NCI-H526 treated with DMSO at 0.1 percent for 48 hours (cell line): ENCODE data around the gene EFNB2.

Source experiments
- DNase-seq: peaks from one replicate; lab custom pipeline; 2025; lab: John Stamatoyannopoulos, UW

Gene EFNB2, protein sequence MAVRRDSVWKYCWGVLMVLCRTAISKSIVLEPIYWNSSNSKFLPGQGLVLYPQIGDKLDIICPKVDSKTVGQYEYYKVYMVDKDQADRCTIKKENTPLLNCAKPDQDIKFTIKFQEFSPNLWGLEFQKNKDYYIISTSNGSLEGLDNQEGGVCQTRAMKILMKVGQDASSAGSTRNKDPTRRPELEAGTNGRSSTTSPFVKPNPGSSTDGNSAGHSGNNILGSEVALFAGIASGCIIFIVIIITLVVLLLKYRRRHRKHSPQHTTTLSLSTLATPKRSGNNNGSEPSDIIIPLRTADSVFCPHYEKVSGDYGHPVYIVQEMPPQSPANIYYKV

DNA sequence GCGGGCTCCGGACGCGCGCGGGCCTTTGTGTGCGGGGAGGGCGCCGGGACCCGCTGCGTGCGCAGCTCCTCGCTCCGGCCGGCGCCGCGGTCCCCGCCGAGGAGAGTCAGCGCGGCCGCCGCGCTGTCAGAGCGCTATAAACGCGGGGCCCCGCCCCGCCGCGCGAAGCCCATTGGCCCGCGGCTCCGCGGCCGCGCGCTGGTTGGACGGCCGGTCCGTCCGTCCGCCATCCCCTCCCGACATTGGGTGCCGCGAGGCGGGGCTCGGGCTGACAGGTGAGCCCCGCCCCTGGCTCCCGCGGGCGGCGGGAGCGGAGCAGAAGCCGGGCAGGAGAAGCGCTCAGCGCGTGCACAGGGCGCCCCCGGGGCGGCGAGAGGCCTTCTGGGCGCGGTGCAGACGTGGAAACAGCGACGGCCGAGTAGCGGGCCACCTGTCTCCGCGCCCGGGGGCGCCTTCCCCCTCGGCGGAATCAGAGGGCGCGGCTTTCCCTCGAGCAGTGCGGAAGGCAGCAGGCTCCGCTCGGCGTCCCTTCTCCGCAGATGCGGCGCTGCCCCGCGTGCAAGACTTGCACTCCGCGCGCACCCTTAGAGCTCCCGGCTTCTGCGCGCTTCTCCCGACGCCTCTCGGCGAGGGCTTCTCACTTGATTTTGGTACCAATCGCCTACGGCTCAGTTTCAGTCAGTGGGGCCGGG, at the start of gene EFNB2:
Gene EFNB2, minus strand, starts transcription at position 111 of the 692 bp plus-strand sequence. CDS start 698 bp downstream, outside the sequence.
- DNase-seq = peak; percentile 93

GRCh38 chr13:106581225-106581624, 45.8 kb upstream of the EFNB2 start:
- DNase-seq = no peak

DNA sequence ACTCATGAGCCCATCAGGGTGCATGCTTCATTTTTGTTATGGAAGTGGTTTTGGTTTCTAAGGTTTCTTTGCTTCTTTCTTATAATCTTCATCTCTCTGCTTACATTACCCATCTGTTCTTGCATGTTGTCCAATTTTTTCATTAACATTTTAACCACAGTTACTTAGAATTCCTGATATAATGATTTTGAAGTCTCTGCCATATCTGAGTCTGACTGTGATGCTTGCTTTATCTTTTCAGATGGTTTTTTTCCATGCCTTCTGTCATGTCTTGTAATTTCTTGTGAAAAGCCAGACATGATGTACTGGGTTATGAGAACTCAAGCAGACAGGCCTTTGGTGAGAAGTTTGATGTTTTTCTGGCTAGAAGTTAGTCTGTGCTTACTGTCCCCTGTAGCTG, 40.4 kb upstream of the EFNB2 start:
- DNase-seq = no peak

DNA sequence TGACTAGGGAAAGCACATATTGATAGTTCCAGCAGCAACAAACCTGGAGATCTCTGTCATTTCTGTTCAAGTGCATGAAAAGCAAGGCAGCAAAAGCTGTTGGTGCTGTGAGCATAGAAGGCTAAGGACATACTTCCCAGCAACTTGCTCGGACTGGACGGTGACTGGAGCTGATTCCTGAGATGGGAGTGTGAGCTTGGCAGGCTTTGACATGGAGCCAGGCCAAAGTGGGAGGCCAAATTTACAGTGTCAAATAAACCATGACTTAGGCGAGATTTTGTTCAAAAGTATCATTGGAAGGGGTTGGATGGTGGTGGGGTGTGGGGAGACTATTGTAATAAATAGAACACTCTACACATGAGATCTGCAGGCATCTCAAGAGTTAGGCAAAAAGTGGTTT, 38.4 kb upstream of the EFNB2 start:
- no peak for DNase-seq

DNA sequence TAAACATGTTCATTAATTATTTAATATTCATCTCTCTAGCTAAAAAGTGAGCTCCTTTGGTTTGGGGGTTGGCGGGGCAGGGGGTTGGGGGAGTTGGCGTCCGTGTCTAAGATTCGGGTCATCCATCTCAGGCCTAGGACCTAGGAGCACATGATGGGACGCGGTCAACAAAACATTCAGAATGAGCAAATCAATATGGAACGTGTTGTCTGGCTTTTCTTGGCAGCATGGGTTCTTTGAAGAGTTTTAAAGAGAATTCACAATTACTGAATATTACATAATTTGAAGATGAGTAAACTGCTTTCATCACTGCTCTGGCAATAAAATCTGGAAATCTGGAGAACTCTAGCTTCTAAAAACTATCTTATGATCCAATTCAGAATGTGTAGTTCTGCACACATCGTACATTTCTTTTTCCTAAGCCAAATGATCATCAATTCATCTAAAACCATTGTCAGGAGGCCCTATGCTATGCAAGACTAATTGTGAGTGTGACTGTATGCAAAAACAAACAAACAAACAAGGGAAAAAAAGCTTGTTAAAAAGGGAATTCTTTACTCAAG, 37.9 kb upstream of the EFNB2 start:
- DNase-seq = no peak

- peak; percentile 78 for DNase-seq
These were observed 34.9 kb upstream of the EFNB2 start for GRCh38 chr13:106570299-106570852.

- no peak for DNase-seq
These were observed 34.0 kb upstream of the EFNB2 start for GRCh38 chr13:106569233-106570095.

- DNase-seq = no peak
These were observed 33.0 kb upstream of the EFNB2 start for GRCh38 chr13:106568299-106569003.

DNA sequence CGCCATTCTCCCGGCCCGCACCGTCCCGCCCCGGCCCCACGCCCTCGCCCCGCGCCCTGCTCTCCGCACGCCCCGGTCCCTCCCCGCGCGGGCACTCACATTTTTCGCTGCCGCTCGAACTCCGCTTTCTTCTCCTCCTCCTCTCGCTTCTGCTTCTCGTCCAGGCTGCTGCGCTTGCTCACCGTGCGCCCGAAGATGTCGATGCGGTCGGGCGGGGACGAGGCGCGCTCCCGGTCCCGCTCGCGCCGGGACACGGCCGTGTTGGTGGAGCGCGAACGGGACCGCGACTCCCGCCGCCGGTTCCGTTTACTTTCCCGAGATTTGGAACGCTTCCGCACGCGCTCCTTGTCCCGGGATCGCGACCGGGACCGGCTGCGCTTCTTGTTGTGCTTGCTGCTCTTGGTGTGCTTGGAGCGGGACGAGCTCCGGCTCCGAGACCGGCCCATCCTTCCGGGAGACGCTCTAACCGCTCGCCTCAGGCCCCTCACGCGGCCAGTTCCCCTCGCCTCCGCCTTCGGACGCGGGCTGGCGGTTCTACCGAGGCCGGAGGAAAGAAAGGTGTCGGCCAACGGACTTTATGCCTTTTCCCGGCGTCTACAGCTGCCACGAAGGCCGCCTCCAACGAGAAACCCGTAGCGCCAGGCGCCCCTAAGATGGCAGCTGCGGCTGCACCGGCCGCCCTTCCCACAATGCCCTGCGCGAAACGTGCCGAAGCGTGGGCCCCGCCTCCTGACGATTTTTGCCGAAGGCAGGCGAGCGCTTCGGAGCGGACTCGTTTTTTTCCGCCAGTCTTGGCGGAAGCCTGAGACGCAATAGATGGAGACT, 32.2 kb upstream of the EFNB2 start, which contains the start of gene ARGLU1:
Gene ARGLU1, minus strand, starts transcription at position 664 of the 825 bp plus-strand sequence. Its CDS starts 218 bp downstream, at position 446.
- peak; percentile 85 for DNase-seq

DNA sequence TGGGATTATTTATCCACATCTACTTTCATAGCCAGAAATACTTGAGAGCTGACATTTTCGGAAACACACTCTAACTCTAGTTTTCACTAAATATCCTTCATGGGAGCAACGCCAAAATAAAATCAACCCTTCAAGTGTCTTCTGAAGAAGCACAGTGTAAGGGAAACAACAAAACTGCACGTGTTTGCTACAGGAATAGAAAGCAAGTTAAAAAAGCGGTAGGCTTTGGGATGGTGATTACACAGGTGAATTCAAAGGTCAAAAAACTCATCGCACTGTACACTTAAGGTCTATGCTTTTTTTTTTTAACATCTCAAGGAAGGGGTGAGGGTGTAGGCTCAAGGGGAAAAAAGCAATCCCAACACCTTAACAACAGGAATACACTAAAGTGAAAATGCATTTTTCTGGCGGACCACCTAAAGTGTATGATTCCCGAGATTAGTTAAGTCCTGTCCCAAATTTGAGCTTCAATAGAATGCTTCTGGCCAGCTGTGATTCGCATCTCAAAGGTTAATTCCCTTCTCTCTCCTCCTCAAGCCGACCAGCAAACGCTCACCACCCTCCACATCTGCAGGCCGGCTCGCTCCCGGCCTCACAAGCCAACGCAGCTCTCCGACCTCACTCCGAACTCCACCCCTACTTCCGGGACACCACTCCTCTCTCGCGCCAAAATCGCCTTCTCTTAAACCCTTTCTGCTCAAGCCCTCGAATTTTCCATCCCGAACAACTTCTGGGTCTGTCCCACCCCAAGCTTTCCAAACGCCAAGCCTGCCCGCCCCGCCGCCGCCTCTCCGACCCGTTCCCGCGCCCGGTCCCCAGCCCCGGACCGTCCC, 31.4 kb upstream of the EFNB2 start:
- peak; percentile 34 for DNase-seq

- no peak for DNase-seq
These were observed 29.8 kb upstream of the EFNB2 start for GRCh38 chr13:106565127-106565775.

- DNase-seq = no peak
These were observed 26.8 kb upstream of the EFNB2 start for GRCh38 chr13:106562301-106562700.

GRCh38 chr13:106561551-106562170, 26.2 kb upstream of the EFNB2 start:
- DNase-seq = no peak

- DNase-seq = no peak
These were observed 25.4 kb upstream of the EFNB2 start for GRCh38 chr13:106560821-106561220.

GRCh38 chr13:106558527-106558926, 23.1 kb upstream of the EFNB2 start:
- DNase-seq = no peak

DNA sequence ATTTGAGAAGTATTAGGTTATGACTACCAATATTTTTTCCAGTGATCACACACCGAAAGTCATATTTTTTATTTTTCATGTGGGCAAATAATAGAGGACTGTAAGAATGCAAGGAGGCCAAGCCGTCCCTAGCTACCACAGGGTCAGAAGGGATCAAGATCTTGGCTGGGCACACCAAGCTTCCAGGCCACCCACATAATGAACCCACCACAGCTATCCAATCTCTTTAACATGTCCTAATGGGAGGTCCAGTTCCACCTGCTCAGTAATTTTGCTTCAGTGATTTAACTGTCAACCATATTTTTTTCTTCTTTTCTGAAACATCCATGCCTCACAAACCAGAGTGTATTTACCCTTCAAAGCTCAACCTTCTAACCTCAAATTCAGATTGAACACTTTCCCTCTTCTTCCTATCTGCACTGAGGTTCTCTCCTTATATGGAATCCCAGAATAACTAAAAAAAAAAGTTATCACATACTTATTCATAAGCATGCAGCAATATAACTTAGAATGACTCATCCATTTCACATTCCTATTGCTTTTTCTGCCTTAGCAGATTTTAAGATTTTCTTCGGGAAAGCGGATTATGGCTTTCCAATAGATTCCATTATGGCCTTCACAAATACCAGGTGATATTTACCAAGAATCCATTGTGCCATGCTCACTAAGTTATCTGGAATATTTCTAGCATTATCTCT, 20.3 kb upstream of the EFNB2 start:
- DNase-seq = no peak

GRCh38 chr13:106551751-106552150, 16.3 kb upstream of the EFNB2 start:
- no peak for DNase-seq

GRCh38 chr13:106551350-106551749, 15.9 kb upstream of the EFNB2 start:
- no peak for DNase-seq
